Caco-2 (cell line): ENCODE data around the gene UPF2. TPM values are rescaled to one million over a fixed set of nuclear protein-coding genes. Genes with fewer than 3 reads are reported as not detected.

Source experiments
- BruUV-seq: library from RNA; stranded (reverse); fragments of 400-500 nt; replicated peaks from 2 replicates; lab custom pipeline; 2021; lab: Mats Ljungman, UMichigan
- CTCF ChIA-PET: fragments of 300-600 bp; sonication (Branson Sonifier 250); formaldehyde crosslinking; loops from one replicate; lab custom pipeline; 2022; ENCODE audit warnings: antibody characterized with exemption; lab: Charles Lee
- POLR2A ChIA-PET: fragments of 300-600 bp; sonication (Branson Sonifier 250); formaldehyde crosslinking; loops from one replicate; lab custom pipeline; 2022; ENCODE audit warnings: antibody characterized with exemption; lab: Charles Lee
- DNase-seq, 2 experiments: peaks; one replicate each; pipeline versions ENCODE4 v3.0.0 to v3.0.0-alpha.2; 2020 to 2022
- H3K27me3 ChIP-seq: replicated peaks from 2 replicates; pipeline ENCODE4 v1.6.0; 2011; ENCODE audit warnings: low read length; ENCODE audit not compliant: control insufficient read depth, insufficient read depth
- H3K36me3 ChIP-seq: 2 replicates; pipeline ENCODE4 v1.5.1; 2011; ENCODE audit warnings: low read length; ENCODE audit not compliant: control insufficient read depth, insufficient read depth
- H3K4me1 ChIP-seq: fragments of 250-450 bp; sonication (Bioruptor Pico); 2 replicates; pipeline ENCODE4 v1.5.1; 2020; ENCODE audit warnings: mild to moderate bottlenecking
- H3K4me3 ChIP-seq: 2 replicates; pipeline ENCODE4 v1.5.1; 2011; ENCODE audit warnings: low read depth, mild to moderate bottlenecking, control low read depth, low read length
- H3K9me3 ChIP-seq: fragments of 250-450 bp; sonication (Bioruptor Pico); 2 replicates; pipeline ENCODE4 v1.5.1; 2020; ENCODE audit warnings: mild to moderate bottlenecking, moderate library complexity
- H3K27ac Mint-ChIP-seq: one replicate; pipeline ENCODE4 v1.8.0; 2022; ENCODE audit warnings: mixed read lengths; ENCODE audit not compliant: unreplicated experiment
- H3K27me3 Mint-ChIP-seq: one replicate; pipeline ENCODE4 v1.8.0; 2022; ENCODE audit warnings: mixed read lengths; ENCODE audit not compliant: insufficient read depth, unreplicated experiment
- H3K36me3 Mint-ChIP-seq: one replicate; pipeline ENCODE4 v1.8.0; 2022; ENCODE audit warnings: mild to moderate bottlenecking, mixed read lengths; ENCODE audit not compliant: insufficient read depth, unreplicated experiment
- H3K4me1 Mint-ChIP-seq: one replicate; pipeline ENCODE4 v1.8.0; 2022; ENCODE audit warnings: low read depth, mixed read lengths; ENCODE audit not compliant: unreplicated experiment
- H3K4me3 Mint-ChIP-seq: one replicate; pipeline ENCODE4 v1.8.0; 2022; ENCODE audit warnings: mild to moderate bottlenecking, moderate library complexity, mixed read lengths; ENCODE audit not compliant: unreplicated experiment
- H3K9me3 Mint-ChIP-seq: one replicate; pipeline ENCODE4 v1.8.0; 2022; ENCODE audit warnings: mixed read lengths; ENCODE audit not compliant: unreplicated experiment
- CTCF ChIP-seq, 2 experiments: fragments of 200-600 bp in 1 of 2; IDR thresholded peaks; 1 replicate in 1 of 2; 2 replicates in 1 of 2; pipeline versions ENCODE4 v1.5.1 to v1.8.0; 2011 to 2022; ENCODE audit warnings: antibody characterized with exemption in 1 of 2, control low read depth in 1 of 2, inconsistent platforms in 1 of 2, low read depth in 1 of 2, low read length in 1 of 2, mild to moderate bottlenecking in 1 of 2, moderate library complexity in 1 of 2; ENCODE audit not compliant: insufficient read depth in 1 of 2, severe bottlenecking in 1 of 2, unreplicated experiment in 1 of 2
- intact Hi-C: fragments of 100-400 bp; cut with micrococcal nuclease; formaldehyde crosslinking; loops from one replicate; pipeline ENCODE4 v1.10.0; 2022; ENCODE audit not compliant: unreplicated experiment
- total RNA-seq: library from RNA; stranded (reverse); gene quantifications from 2 replicates; pipeline ENCODE4 v1.2.3, GENCODE V29; 2022

The UPF2 gene
- total RNA-seq, 1 experiment from 2014 or later = 40.6 TPM

- Mint-ChIP-seq H3K4me3 (no peak overlapping the region), H3K9me3 (no peaks in the 10 kb centered on the region), H3K36me3 (peaks cover 6% of the 10 kb centered on the region), H3K4me1 (peaks cover 39% of the 10 kb centered on the region), H3K27me3 (no peaks in the 10 kb centered on the region), H3K27ac (peak overlapping the region; percentile 86)
- peaks cover 25% of the 10 kb centered on the region for H3K4me1 ChIP-seq
- TSS peak; percentile 94 for BruUV-seq
- peak; percentile 78 to 89 for DNase-seq
- H3K9me3 ChIP-seq = no peaks in the 10 kb centered on the region
- H3K4me3 ChIP-seq = no peak overlapping the region
- CTCF ChIA-PET = interaction anchor here (0.8 to 1.3 kb wide), 2 partner anchors 17 to 23 kb away, joined by 3 to 5 read pairs; no protein-coding TSS in a partner anchor
- H3K36me3 ChIP-seq = no peaks in the 10 kb centered on the region
- POLR2A ChIA-PET = interaction anchor here (0.6 to 1.4 kb wide), 5 partner anchors 14 to 104 kb away, joined by 3 to 7 read pairs (median 3); no protein-coding TSS in a partner anchor
- TF ChIP-seq CTCF (IDR thresholded peaks at IDR 0.05; ENCODE audit: insufficient read depth in 1 of 2, low read depth in 1 of 2, low read length in 1 of 2, severe bottlenecking in 1 of 2, unreplicated experiment in 1 of 2) = no peak
- intact Hi-C loops = loop anchor here (1.0 kb wide), 3 partner anchors 16 to 23 kb away; no protein-coding TSS in a partner anchor
- H3K27me3 ChIP-seq = no peaks in the 10 kb centered on the region
Measured at GRCh38 chr10:11898372-11899066, 144.1 kb downstream of the UPF2 start.

DNA sequence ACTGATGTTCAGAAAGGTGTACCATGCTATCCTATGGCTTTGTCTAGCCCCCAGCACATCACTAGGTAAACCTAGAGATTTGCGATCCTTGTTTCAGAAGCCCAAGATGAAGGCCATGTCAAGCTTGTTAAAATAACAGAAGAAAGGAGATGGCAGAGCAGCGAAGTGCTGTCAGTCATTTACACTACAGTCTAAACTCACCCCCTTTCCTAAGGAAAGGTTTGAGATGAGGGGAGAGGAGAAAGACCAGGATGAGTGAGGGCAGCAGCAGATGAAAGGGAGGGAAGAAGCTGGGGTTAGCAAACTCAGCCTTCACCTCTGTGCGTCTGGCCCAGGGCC, 144.6 kb downstream of the UPF2 start:
- CTCF ChIA-PET = interaction anchor here (0.8 to 1.3 kb wide), 2 partner anchors 17 to 22 kb away, joined by 3 to 5 read pairs; no protein-coding TSS in a partner anchor
- no TSS peak for BruUV-seq
- no peak overlapping the region for H3K4me3 ChIP-seq
- no peak for DNase-seq
- Mint-ChIP-seq H3K9me3 (no peaks in the 10 kb centered on the region), H3K27ac (peak overlapping the region; percentile 86), H3K4me3 (no peak overlapping the region), H3K36me3 (peaks cover 6% of the 10 kb centered on the region), H3K27me3 (no peaks in the 10 kb centered on the region), H3K4me1 (peaks cover 39% of the 10 kb centered on the region)
- no peaks in the 10 kb centered on the region for H3K9me3 ChIP-seq
- intact Hi-C loops = loop anchor here (1.0 kb wide), 3 partner anchors 16 to 23 kb away; no protein-coding TSS in a partner anchor
- H3K4me1 ChIP-seq = peaks cover 25% of the 10 kb centered on the region
- no peak for TF ChIP-seq CTCF (IDR thresholded peaks at IDR 0.05; ENCODE audit: insufficient read depth in 1 of 2, low read depth in 1 of 2, low read length in 1 of 2, severe bottlenecking in 1 of 2, unreplicated experiment in 1 of 2)
- no peaks in the 10 kb centered on the region for H3K27me3 ChIP-seq
- POLR2A ChIA-PET = interaction anchor here (0.6 to 1.4 kb wide), 5 partner anchors 15 to 104 kb away, joined by 3 to 7 read pairs (median 3); no protein-coding TSS in a partner anchor
- no peaks in the 10 kb centered on the region for H3K36me3 ChIP-seq

DNA sequence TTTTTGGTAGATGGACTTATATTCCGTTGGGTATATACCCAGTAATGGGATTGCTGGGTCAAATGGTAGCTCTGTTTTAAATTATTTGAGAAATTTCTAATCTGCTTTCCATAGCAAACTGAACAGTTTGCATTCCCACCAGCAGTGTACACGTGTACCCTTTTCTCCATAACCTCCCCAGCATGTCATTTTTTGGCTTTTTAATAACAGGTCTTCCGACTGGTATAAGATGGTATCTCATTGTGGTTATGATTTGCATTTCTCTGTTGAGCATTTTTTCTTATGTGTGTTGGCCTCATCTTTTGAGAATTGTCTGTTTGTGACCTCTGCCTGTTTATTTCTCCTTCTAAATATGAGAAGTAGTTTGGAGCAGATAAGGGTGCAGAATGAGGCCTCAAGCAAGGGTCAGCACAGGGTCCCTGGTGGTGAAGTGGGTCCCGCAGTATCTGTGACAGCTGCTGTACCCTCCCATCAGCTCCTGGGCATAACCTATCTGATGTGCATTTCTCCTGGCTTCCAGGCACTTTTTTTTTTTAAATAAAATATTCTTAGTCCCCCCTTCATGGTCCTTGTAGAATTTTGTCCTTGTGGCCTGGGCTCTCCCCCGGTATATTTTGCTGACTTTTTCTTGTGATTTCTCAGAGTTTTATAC, 145.9 kb downstream of the UPF2 start:
- POLR2A ChIA-PET = interaction anchor here (0.9 kb wide), 1 partner anchor 21 kb away, joined by 3 read pairs; no protein-coding TSS in a partner anchor
- Mint-ChIP-seq H3K4me3 (no peak overlapping the region), H3K9me3 (no peaks in the 10 kb centered on the region), H3K27ac (no peak overlapping the region), H3K36me3 (no peaks in the 10 kb centered on the region), H3K27me3 (no peaks in the 10 kb centered on the region), H3K4me1 (peaks cover 31% of the 10 kb centered on the region)
- no peak overlapping the region for H3K4me3 ChIP-seq
- intact Hi-C loops = no loop called here
- BruUV-seq = no TSS peak
- no peak for TF ChIP-seq CTCF (IDR thresholded peaks at IDR 0.05; ENCODE audit: insufficient read depth in 1 of 2, low read depth in 1 of 2, low read length in 1 of 2, severe bottlenecking in 1 of 2, unreplicated experiment in 1 of 2)
- H3K9me3 ChIP-seq = no peaks in the 10 kb centered on the region
- DNase-seq = no peak
- H3K27me3 ChIP-seq = no peaks in the 10 kb centered on the region
- H3K4me1 ChIP-seq = peaks cover 25% of the 10 kb centered on the region
- H3K36me3 ChIP-seq = no peaks in the 10 kb centered on the region
- CTCF ChIA-PET = no interaction called here
